Dedifferentiated amniotic fluid mesenchymal stem cell (primary cell): Measurements from ENCODE around the gene UQCC5.
A peak's percentile ranks its signal among the peaks of the same experiment; 100 is the strongest.

Experiments
- DNase-seq: peaks from one replicate; pipeline ENCODE4 v3.0.0-alpha.2; 2016; ENCODE audit errors: extremely low spot score

Gene UQCC5

GRCh38 chr3:52536369-52537164 lies at the start of gene UQCC5:
UQCC5 (plus strand) TSS chr3:52536605; CDS start chr3:52536756, 151 bp downstream.
- peak; percentile 99 for DNase-seq

- no peak for DNase-seq
Measured at GRCh38 chr3:52487050-52487787, 49.2 kb upstream of the UQCC5 start.

- no peak for DNase-seq
Measured at GRCh38 chr3:52487788-52488691, 48.4 kb upstream of the UQCC5 start.

- no peak for DNase-seq
Measured at GRCh38 chr3:52488746-52489145, 47.7 kb upstream of the UQCC5 start.

GRCh38 chr3:52489453-52489852 lies 47.0 kb upstream of the UQCC5 start:
- DNase-seq: no peak

- DNase-seq: no peak
Measured at GRCh38 chr3:52490035-52490938, 46.1 kb upstream of the UQCC5 start.

GRCh38 chr3:52490939-52491526 lies 45.4 kb upstream of the UQCC5 start:
- no peak for DNase-seq

- no peak for DNase-seq
Measured at GRCh38 chr3:52492059-52492458, 44.3 kb upstream of the UQCC5 start.

- DNase-seq: no peak
Measured at GRCh38 chr3:52493232-52494017, 43.0 kb upstream of the UQCC5 start.

GRCh38 chr3:52494445-52494844 lies 42.0 kb upstream of the UQCC5 start:
- DNase-seq: no peak

GRCh38 chr3:52494886-52495495 lies 41.4 kb upstream of the UQCC5 start, which contains the start of gene STAB1:
STAB1 (plus strand) TSS chr3:52495338; CDS start chr3:52495414, 76 bp downstream.
- DNase-seq: no peak

GRCh38 chr3:52495777-52496602 lies 40.4 kb upstream of the UQCC5 start:
- no peak for DNase-seq

- DNase-seq: no peak
Measured at GRCh38 chr3:52498137-52499054, 38.0 kb upstream of the UQCC5 start.

GRCh38 chr3:52501046-52501445 lies 35.4 kb upstream of the UQCC5 start:
- no peak for DNase-seq

GRCh38 chr3:52502001-52502400 lies 34.4 kb upstream of the UQCC5 start:
- no peak for DNase-seq

- DNase-seq: no peak
Measured at GRCh38 chr3:52502808-52503350, 33.5 kb upstream of the UQCC5 start.
